ENCODE measurements around the gene MEG3. TPM values are rescaled to one million over a fixed set of nuclear protein-coding genes. Genes with fewer than 3 reads are reported as not detected.

MEG3 gene
- total and polyA plus RNA-seq, 2 donors (not counting 3 experiments of a cell fraction or from before 2014, with no cell fraction given), result 378 to 508 TPM

DNA sequence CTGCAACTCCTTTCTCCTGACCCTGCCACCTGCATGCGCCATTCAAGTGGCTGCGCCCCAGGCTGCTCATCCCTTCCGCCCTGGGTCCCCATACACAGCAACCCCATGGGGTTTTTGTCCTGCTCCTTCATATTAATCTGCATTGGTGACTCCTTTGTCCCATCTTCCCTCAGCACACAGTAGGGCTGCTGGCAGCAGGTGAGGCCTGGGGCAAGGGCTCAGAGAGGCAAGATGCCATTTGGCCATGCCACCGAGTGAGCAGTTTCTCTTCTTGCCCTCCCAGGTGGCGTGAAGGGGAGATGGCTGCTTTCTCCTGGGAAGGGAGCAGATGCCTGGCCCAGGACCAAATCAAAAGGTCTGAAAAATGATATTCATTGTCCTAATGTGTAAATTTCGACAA is 68.5 kb downstream of the MEG3 start:
- H3K9me1 ChIP-seq (replicated peaks; ENCODE audit: control insufficient read depth, extremely low read depth, insufficient read depth, low read length), result no peaks in the 10 kb centered on the region
- no peak overlapping the region for H3K27ac ChIP-seq (ENCODE audit: insufficient read depth, low read depth, low read length)
- peaks cover 2% of the 10 kb centered on the region for H3K4me1 ChIP-seq (ENCODE audit: control insufficient read depth, extremely low read depth, insufficient read depth, low read length)
- no peak overlapping the region for H3K4me2 ChIP-seq (ENCODE audit: insufficient read depth, low read length)
- H3K4me3 ChIP-seq (replicated peaks in 1 of 3; ENCODE audit: insufficient read depth in 1 of 3, low read depth in 1 of 3, low read length in 3 of 3), result no peak overlapping the region
- H3K9ac ChIP-seq (replicated peaks; ENCODE audit: extremely low read depth, insufficient read depth, low read length), result no peak overlapping the region
- no TSS peak for BruUV-seq (replicated peaks)
- no peaks in the 10 kb centered on the region for H3K9me3 ChIP-seq (replicated peaks; ENCODE audit: control insufficient read depth, insufficient read depth, low read length)
- peaks cover 1 to 10% of the 10 kb centered on the region in 2 experiments for H3K36me3 ChIP-seq (ENCODE audit: control insufficient read depth in 2 of 2, extremely low read depth in 1 of 2, insufficient read depth in 2 of 2, low read length in 2 of 2)
- no peaks in the 10 kb centered on the region for H4K20me1 ChIP-seq (replicated peaks; ENCODE audit: control insufficient read depth, extremely low read depth, insufficient read depth, low read length)
- no peaks in the 10 kb centered on the region for H3K27me3 ChIP-seq (ENCODE audit: control insufficient read depth in 2 of 2, insufficient read depth in 2 of 2, low read length in 2 of 2)
- dilution Hi-C loops (cut with MboI; ENCODE audit: extremely low pct_ligation_motif_present, low sequenced_read_pairs) (no loop called here), intact Hi-C loops (cut with micrococcal nuclease) (no loop called here)
- FAIRE-seq, result no peak
- H2AFZ ChIP-seq (ENCODE audit: low read depth, low read length), result no peak overlapping the region
- ChIA-PET POLR2A (no interaction called here), CTCF (no interaction called here)
- H3K79me2 ChIP-seq (ENCODE audit: control insufficient read depth, insufficient read depth, low read length), result no peaks in the 10 kb centered on the region
- TF ChIP-seq MYC (IDR thresholded peaks at IDR 0.05; ENCODE audit: low read depth, low read length), result no peak
- TF ChIP-seq, protein P1, sequence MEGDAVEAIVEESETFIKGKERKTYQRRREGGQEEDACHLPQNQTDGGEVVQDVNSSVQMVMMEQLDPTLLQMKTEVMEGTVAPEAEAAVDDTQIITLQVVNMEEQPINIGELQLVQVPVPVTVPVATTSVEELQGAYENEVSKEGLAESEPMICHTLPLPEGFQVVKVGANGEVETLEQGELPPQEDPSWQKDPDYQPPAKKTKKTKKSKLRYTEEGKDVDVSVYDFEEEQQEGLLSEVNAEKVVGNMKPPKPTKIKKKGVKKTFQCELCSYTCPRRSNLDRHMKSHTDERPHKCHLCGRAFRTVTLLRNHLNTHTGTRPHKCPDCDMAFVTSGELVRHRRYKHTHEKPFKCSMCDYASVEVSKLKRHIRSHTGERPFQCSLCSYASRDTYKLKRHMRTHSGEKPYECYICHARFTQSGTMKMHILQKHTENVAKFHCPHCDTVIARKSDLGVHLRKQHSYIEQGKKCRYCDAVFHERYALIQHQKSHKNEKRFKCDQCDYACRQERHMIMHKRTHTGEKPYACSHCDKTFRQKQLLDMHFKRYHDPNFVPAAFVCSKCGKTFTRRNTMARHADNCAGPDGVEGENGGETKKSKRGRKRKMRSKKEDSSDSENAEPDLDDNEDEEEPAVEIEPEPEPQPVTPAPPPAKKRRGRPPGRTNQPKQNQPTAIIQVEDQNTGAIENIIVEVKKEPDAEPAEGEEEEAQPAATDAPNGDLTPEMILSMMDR (IDR thresholded peaks at IDR 0.05; ENCODE audit: extremely low read depth in 1 of 2, insufficient read depth in 1 of 2, low read depth in 1 of 2, low read length in 2 of 2), result no peak
- TF ChIP-seq EZH2 (IDR thresholded peaks at IDR 0.05; ENCODE audit: borderline replicate concordance, low read depth, low read length, severe bottlenecking), result no peak
- TF ChIP-seq JUN (IDR thresholded peaks at IDR 0.05; ENCODE audit: borderline replicate concordance, insufficient read depth, insufficient read length, low read depth), result no peak
- no peak for TF ChIP-seq POLR2A (IDR thresholded peaks at IDR 0.05; ENCODE audit: low read depth, low read length)
- DNase-seq (ENCODE audit: low read depth, low spot score), result no peak

DNA sequence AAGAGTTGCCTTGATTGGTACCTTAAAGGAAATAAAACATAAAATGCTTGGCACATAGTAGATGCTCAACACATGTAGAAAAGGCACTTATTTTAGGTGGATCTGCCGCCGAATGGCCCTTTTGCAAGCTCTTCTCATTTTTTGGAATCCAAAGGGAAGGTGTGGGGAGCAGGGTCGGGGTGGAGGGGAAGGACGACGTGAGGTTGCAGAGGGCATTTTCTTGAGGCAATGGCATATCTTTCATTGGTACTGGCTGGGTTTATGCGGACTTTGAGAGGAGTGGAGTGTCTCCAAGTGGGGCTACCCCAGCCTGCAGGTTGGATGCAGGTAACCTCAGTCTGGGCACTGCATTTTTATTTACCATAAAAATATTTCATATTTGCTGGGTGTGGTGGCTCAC is 69.5 kb downstream of the MEG3 start:
- Histone ChIP-seq H3K9me3 (replicated peaks; ENCODE audit: control insufficient read depth, insufficient read depth, low read length) (no peaks in the 10 kb centered on the region), H3K4me2 (ENCODE audit: insufficient read depth, low read length) (no peak overlapping the region), H3K9ac (replicated peaks; ENCODE audit: extremely low read depth, insufficient read depth, low read length) (no peak overlapping the region), H3K4me1 (ENCODE audit: control insufficient read depth, extremely low read depth, insufficient read depth, low read length) (peaks cover 11% of the 10 kb centered on the region), H3K36me3 (ENCODE audit: control insufficient read depth in 2 of 2, extremely low read depth in 1 of 2, insufficient read depth in 2 of 2, low read length in 2 of 2) (peaks cover 0 to 6% of the 10 kb centered on the region in 2 experiments), H3K27ac (ENCODE audit: insufficient read depth, low read depth, low read length) (no peak overlapping the region), H4K20me1 (replicated peaks; ENCODE audit: control insufficient read depth, extremely low read depth, insufficient read depth, low read length) (no peaks in the 10 kb centered on the region), H3K27me3 (ENCODE audit: control insufficient read depth in 2 of 2, insufficient read depth in 2 of 2, low read length in 2 of 2) (peaks cover 0 to 1% of the 10 kb centered on the region in 2 experiments), H2AFZ (ENCODE audit: low read depth, low read length) (no peak overlapping the region), H3K79me2 (ENCODE audit: control insufficient read depth, insufficient read depth, low read length) (no peaks in the 10 kb centered on the region), H3K4me3 (replicated peaks in 1 of 3; ENCODE audit: insufficient read depth in 1 of 3, low read depth in 1 of 3, low read length in 3 of 3) (no peak overlapping the region), H3K9me1 (replicated peaks; ENCODE audit: control insufficient read depth, extremely low read depth, insufficient read depth, low read length) (no peaks in the 10 kb centered on the region)
- DNase-seq (ENCODE audit: low read depth, low spot score) (no peak), FAIRE-seq (no peak)
- ChIA-PET POLR2A (no interaction called here), CTCF (no interaction called here)
- BruUV-seq (replicated peaks), result no TSS peak
- TF ChIP-seq, protein P1 (IDR thresholded peaks at IDR 0.05; ENCODE audit: extremely low read depth in 1 of 2, insufficient read depth in 1 of 2, low read depth in 1 of 2, low read length in 2 of 2), result no peak
- TF ChIP-seq, protein P2, sequence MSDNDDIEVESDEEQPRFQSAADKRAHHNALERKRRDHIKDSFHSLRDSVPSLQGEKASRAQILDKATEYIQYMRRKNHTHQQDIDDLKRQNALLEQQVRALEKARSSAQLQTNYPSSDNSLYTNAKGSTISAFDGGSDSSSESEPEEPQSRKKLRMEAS (IDR thresholded peaks at IDR 0.05; ENCODE audit: insufficient read depth, insufficient read length), result no peak
- TF ChIP-seq MYC (IDR thresholded peaks at IDR 0.05; ENCODE audit: low read depth, low read length) (no peak), POLR2AphosphoS5 (IDR thresholded peaks at IDR 0.05; ENCODE audit: insufficient read depth, low read depth, low read length) (no peak), FOS (IDR thresholded peaks at IDR 0.05; ENCODE audit: borderline replicate concordance, insufficient read depth, low read length) (no peak), EZH2 (IDR thresholded peaks at IDR 0.05; ENCODE audit: borderline replicate concordance, low read depth, low read length, severe bottlenecking) (no peak), POLR2A (IDR thresholded peaks at IDR 0.05; ENCODE audit: low read depth, low read length) (no peak), GATA2 (IDR thresholded peaks at IDR 0.05; ENCODE audit: insufficient read depth, insufficient read length, low read depth, low read length) (no peak), JUN (IDR thresholded peaks at IDR 0.05; ENCODE audit: borderline replicate concordance, insufficient read depth, insufficient read length, low read depth) (no peak)
- intact Hi-C loops (cut with micrococcal nuclease), result loop anchor here (5.0 kb wide), 1 partner anchor 508 kb away; no protein-coding TSS in a partner anchor
- dilution Hi-C loops (cut with MboI; ENCODE audit: extremely low pct_ligation_motif_present, low sequenced_read_pairs), result no loop called here
